Measurements from ENCODE around the gene TMEM8B. TPM values are rescaled to one million over a fixed set of nuclear protein-coding genes. Genes with fewer than 3 reads are reported as not detected.

TMEM8B gene
- total and polyA plus RNA-seq, 8 donors: 6.4 to 30.7 (median 26.4) TPM

GRCh38 chr9:35822926-35823325 is 6.1 kb upstream of the TMEM8B start:
- intact Hi-C loops (cut with DNase I): loop anchor here in 1 of 2 donors (5.0 kb wide), 1 partner anchor 36 kb away; no protein-coding TSS in a partner anchor
- H3K36me3 ChIP-seq: no peaks in the 10 kb centered on the region
- no peaks in the 10 kb centered on the region for H3K27me3 ChIP-seq
- DNase-seq: no peak
- no peak overlapping the region for H3K27ac ChIP-seq
- H3K9me3 ChIP-seq: no peaks in the 10 kb centered on the region
- no peak for TF ChIP-seq CTCF (IDR thresholded peaks at IDR 0.05)
- ATAC-seq: no peak
- H3K4me1 ChIP-seq: peaks cover 0 to 5% of the 10 kb centered on the region in 2 donors
- H3K4me3 ChIP-seq: no peak overlapping the region

GRCh38 chr9:35826071-35826701 is 2.8 kb upstream of the TMEM8B start:
- ATAC-seq: peak; percentile 69
- Histone ChIP-seq H3K27ac (no peak overlapping the region), H3K4me3 (no peak overlapping the region), H3K36me3 (no peaks in the 10 kb centered on the region), H3K4me1 (peaks cover 6 to 17% of the 10 kb centered on the region in 2 donors), H3K9me3 (no peaks in the 10 kb centered on the region), H3K27me3 (no peaks in the 10 kb centered on the region)
- peak in 1 of 4 donors; percentile 64 for DNase-seq
- peak; percentile 69 to 86 for TF ChIP-seq CTCF (IDR thresholded peaks at IDR 0.05)
- intact Hi-C loops (cut with DNase I): loop anchor here in 1 of 2 donors (5.0 kb wide), 1 partner anchor 56 kb away; no protein-coding TSS in a partner anchor

GRCh38 chr9:35827486-35827885 is 1.5 kb upstream of the TMEM8B start:
- no peaks in the 10 kb centered on the region for H3K27me3 ChIP-seq
- TF ChIP-seq CTCF (IDR thresholded peaks at IDR 0.05): no peak
- no peaks in the 10 kb centered on the region for H3K9me3 ChIP-seq
- DNase-seq: no peak
- no peaks in the 10 kb centered on the region for H3K36me3 ChIP-seq
- intact Hi-C loops (cut with DNase I): loop anchor here in 1 of 2 donors (5.0 kb wide), 1 partner anchor 55 kb away; no protein-coding TSS in a partner anchor
- ATAC-seq: no peak
- no peak overlapping the region for H3K27ac ChIP-seq
- peaks cover 6 to 17% of the 10 kb centered on the region in 2 donors for H3K4me1 ChIP-seq
- H3K4me3 ChIP-seq: no peak overlapping the region

- ATAC-seq: no peak
- Histone ChIP-seq H3K27me3 (no peaks in the 10 kb centered on the region), H3K4me1 (peaks cover 6 to 27% of the 10 kb centered on the region in 2 donors), H3K4me3 (peak within 1 kb of the TSS; percentile 57 to 69), H3K36me3 (no peaks in the 10 kb centered on the region), H3K9me3 (no peaks in the 10 kb centered on the region), H3K27ac (peak within 1 kb of the TSS; percentile 82 to 90)
- intact Hi-C loops (cut with DNase I): loop anchor here in 1 of 2 donors (5.0 kb wide), 1 partner anchor 54 kb away; no protein-coding TSS in a partner anchor
- TF ChIP-seq CTCF (IDR thresholded peaks at IDR 0.05): no peak
- DNase-seq: peak in 3 of 4 donors; percentile 38 to 82 (median 43)
Measured at GRCh38 chr9:35828716-35829083, 328 bp upstream of the TMEM8B start, which contains the start of gene FAM221B. Gene FAM221B (minus strand): TSS chr9:35828732. CDS start chr9:35826161, 2,571 bp downstream.

- Histone ChIP-seq H3K27ac (peak overlapping the region; percentile 82 to 90), H3K36me3 (no peaks in the 10 kb centered on the region), H3K9me3 (no peaks in the 10 kb centered on the region), H3K4me1 (peaks cover 6 to 36% of the 10 kb centered on the region in 2 donors), H3K4me3 (peak overlapping the region; percentile 57 to 69), H3K27me3 (no peaks in the 10 kb centered on the region)
- no peak for TF ChIP-seq CTCF (IDR thresholded peaks at IDR 0.05)
- intact Hi-C loops (cut with DNase I): loop anchor here in 1 of 2 donors (5.0 kb wide), 1 partner anchor 53 kb away; no protein-coding TSS in a partner anchor
- ATAC-seq (no peak), DNase-seq (no peak)
Measured at GRCh38 chr9:35829764-35830096, 702 bp downstream of the TMEM8B start.
